ENCODE results near the gene TWIST1.

The TWIST1 gene

DNA sequence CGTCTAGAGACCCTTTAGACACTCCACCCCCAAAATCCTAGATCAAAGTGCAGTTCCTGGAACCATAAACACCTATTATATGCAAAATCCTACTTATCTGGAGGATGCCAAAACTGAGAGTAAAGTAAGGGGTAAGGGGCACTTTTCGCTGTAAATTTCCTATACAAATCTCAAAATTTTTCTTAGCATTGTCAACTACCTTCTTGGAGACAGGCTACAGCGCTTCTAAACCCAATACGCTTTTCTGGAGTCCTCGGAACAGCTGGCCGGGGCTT, 10.4 kb downstream of the TWIST1 start:
- Histone ChIP-seq H3K27me3 (ENCODE audit: insufficient read depth, insufficient read length) (peaks cover 85% of the 10 kb centered on the region), H3K4me1 (ENCODE audit: insufficient read depth, insufficient read length) (peaks cover 4% of the 10 kb centered on the region), H3K9ac (ENCODE audit: insufficient read length, low read depth) (no peak overlapping the region), H3K9me3 (ENCODE audit: insufficient read depth, low read length) (no peaks in the 10 kb centered on the region), H3K36me3 (ENCODE audit: insufficient read depth, insufficient read length, low read length) (no peaks in the 10 kb centered on the region), H3K4me3 (ENCODE audit: insufficient read length, low read depth) (no peak overlapping the region)
- TF ChIP-seq ZNF274 (IDR thresholded peaks at IDR 0.05; ENCODE audit: low read depth, low read length) = no peak
- no peak for TF ChIP-seq SUZ12 (IDR thresholded peaks at IDR 0.05; ENCODE audit: extremely low read depth, insufficient read depth, insufficient read length)
- TF ChIP-seq YY1 (IDR thresholded peaks at IDR 0.05; ENCODE audit: insufficient read depth, insufficient read length) = no peak
- no peak for DNase-seq (ENCODE audit: low read depth, low spot score)

DNA sequence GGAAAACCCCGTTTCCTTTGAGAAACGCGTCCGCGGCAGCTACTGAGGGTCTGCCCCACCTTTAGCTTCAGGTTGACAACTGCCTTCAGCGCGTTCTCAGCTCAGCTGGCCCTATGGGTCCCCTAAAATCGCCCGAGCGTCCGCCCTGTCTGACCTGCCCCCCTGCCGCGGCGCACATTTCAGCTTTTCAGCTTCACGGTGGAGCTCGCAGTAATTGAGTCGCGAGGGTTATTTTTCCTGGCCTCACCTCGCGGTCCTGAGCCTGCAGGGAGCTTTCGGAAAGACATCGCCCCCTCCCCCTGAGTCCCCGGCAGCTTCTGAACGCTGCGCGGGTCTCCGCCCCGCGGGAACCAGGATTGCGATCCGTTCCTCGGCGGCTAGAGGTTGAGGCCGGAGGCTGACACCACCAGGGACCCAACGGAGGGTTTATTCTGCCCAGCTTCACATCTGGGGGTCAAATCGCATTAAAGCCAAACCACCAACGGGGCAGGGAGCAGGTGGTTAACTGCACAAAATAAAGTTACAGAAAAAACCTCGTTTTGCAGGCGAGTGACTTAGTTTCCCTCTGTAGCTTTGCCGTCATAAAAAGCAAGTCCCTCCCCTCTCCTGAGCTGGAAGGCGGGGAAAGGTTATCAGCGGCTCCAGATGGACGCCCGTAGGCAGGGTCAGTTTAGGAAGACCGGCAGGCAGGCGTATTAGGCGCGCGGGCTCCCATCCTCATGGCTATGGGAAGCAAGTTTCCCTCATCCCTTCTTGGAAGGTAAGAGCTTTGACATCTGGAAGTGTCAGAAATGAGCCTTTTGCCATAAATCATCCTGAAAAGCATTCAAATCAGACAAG, 11.0 kb downstream of the TWIST1 start:
- DNase-seq (ENCODE audit: low read depth, low spot score) = no peak
- peak overlapping the region; percentile 26 for H3K9ac ChIP-seq (ENCODE audit: insufficient read length, low read depth)
- H3K27me3 ChIP-seq (ENCODE audit: insufficient read depth, insufficient read length) = peaks cover 80% of the 10 kb centered on the region
- no peaks in the 10 kb centered on the region for H3K36me3 ChIP-seq (ENCODE audit: insufficient read depth, insufficient read length, low read length)
- TF ChIP-seq YY1 (IDR thresholded peaks at IDR 0.05; ENCODE audit: insufficient read depth, insufficient read length) (no peak), SUZ12 (IDR thresholded peaks at IDR 0.05; ENCODE audit: extremely low read depth, insufficient read depth, insufficient read length) (peak; percentile 95)
- H3K4me1 ChIP-seq (ENCODE audit: insufficient read depth, insufficient read length) = peaks cover 4% of the 10 kb centered on the region
- H3K9me3 ChIP-seq (ENCODE audit: insufficient read depth, low read length) = no peaks in the 10 kb centered on the region
- H3K4me3 ChIP-seq (ENCODE audit: insufficient read length, low read depth) = peak overlapping the region; percentile 30

DNA sequence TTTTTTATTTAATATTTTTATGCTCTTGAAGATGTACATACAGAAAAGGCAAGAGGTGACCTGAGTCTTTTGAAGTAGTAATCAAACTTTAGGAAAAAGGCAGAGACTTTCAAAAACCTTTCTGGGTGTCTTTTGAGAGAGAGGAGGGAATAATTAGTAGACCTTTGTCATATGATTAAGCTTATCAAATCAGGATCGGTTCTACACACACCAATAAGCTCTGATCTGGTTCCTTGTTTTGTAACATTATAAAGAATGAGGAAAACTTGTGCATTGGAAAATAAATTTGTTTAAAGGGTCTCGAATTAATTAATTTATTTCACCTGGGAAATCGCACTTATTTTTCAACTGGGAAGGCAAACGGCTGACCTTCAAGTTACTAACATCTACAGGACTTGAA, 11.9 kb downstream of the TWIST1 start:
- Histone ChIP-seq H3K27me3 (ENCODE audit: insufficient read depth, insufficient read length) (peaks cover 71% of the 10 kb centered on the region), H3K9me3 (ENCODE audit: insufficient read depth, low read length) (no peaks in the 10 kb centered on the region), H3K36me3 (ENCODE audit: insufficient read depth, insufficient read length, low read length) (no peaks in the 10 kb centered on the region), H3K4me3 (ENCODE audit: insufficient read length, low read depth) (no peak overlapping the region), H3K9ac (ENCODE audit: insufficient read length, low read depth) (no peak overlapping the region), H3K4me1 (ENCODE audit: insufficient read depth, insufficient read length) (peaks cover 4% of the 10 kb centered on the region)
- TF ChIP-seq ZNF274 (IDR thresholded peaks at IDR 0.05; ENCODE audit: low read depth, low read length) = no peak
- TF ChIP-seq SUZ12 (IDR thresholded peaks at IDR 0.05; ENCODE audit: extremely low read depth, insufficient read depth, insufficient read length) = no peak
- TF ChIP-seq YY1 (IDR thresholded peaks at IDR 0.05; ENCODE audit: insufficient read depth, insufficient read length) = no peak
- no peak for DNase-seq (ENCODE audit: low read depth, low spot score)

DNA sequence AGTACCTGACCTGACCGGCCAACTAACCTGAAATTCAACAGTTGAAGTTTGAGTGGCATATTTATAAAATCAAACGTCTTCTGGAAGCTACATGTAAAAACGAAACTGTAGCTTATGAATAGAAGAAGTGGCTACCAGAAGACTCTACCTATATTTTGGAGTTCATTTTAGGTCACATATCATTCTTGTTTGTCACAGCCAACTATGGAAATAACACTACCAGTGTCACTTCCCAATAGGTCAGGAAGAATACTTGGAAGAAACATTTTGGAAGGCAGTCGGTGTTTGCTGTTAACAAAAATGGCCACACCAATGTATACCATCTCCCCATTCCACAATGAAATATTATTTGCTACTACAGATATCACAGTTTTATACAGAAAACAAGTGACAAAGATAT, 12.6 kb downstream of the TWIST1 start:
- Histone ChIP-seq H3K27me3 (ENCODE audit: insufficient read depth, insufficient read length) (peaks cover 63% of the 10 kb centered on the region), H3K4me1 (ENCODE audit: insufficient read depth, insufficient read length) (peaks cover 4% of the 10 kb centered on the region), H3K36me3 (ENCODE audit: insufficient read depth, insufficient read length, low read length) (no peaks in the 10 kb centered on the region), H3K9ac (ENCODE audit: insufficient read length, low read depth) (no peak overlapping the region), H3K9me3 (ENCODE audit: insufficient read depth, low read length) (no peaks in the 10 kb centered on the region), H3K4me3 (ENCODE audit: insufficient read length, low read depth) (no peak overlapping the region)
- DNase-seq (ENCODE audit: low read depth, low spot score) = no peak
- TF ChIP-seq YY1 (IDR thresholded peaks at IDR 0.05; ENCODE audit: insufficient read depth, insufficient read length) = no peak
- no peak for TF ChIP-seq SUZ12 (IDR thresholded peaks at IDR 0.05; ENCODE audit: extremely low read depth, insufficient read depth, insufficient read length)
- no peak for TF ChIP-seq ZNF274 (IDR thresholded peaks at IDR 0.05; ENCODE audit: low read depth, low read length)

DNA sequence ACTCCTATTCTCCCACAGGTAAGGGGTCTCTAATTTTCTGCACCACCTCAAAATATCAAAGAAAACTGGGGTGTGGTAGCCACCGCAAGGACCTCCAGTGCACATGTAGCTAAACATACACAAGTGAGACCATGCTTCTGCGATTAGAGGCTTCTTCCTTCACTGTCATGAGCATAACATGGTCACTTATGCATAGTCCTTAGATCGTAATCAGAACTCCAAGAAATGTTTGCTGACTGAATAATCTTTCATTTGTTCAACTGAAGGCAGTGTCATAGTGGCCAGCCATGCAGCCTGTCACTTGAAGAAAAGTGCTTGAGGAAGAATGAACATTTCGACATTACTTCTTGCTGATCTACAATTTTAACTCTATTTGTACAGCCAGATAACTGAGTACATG, 14.6 kb downstream of the TWIST1 start:
- TF ChIP-seq SUZ12 (IDR thresholded peaks at IDR 0.05; ENCODE audit: extremely low read depth, insufficient read depth, insufficient read length) (no peak), ZNF274 (IDR thresholded peaks at IDR 0.05; ENCODE audit: low read depth, low read length) (no peak), YY1 (IDR thresholded peaks at IDR 0.05; ENCODE audit: insufficient read depth, insufficient read length) (no peak)
- no peak for DNase-seq (ENCODE audit: low read depth, low spot score)
- Histone ChIP-seq H3K27me3 (ENCODE audit: insufficient read depth, insufficient read length) (peaks cover 44% of the 10 kb centered on the region), H3K9me3 (ENCODE audit: insufficient read depth, low read length) (no peaks in the 10 kb centered on the region), H3K36me3 (ENCODE audit: insufficient read depth, insufficient read length, low read length) (no peaks in the 10 kb centered on the region), H3K4me1 (ENCODE audit: insufficient read depth, insufficient read length) (no peaks in the 10 kb centered on the region), H3K9ac (ENCODE audit: insufficient read length, low read depth) (no peak overlapping the region), H3K4me3 (ENCODE audit: insufficient read length, low read depth) (no peak overlapping the region)

DNA sequence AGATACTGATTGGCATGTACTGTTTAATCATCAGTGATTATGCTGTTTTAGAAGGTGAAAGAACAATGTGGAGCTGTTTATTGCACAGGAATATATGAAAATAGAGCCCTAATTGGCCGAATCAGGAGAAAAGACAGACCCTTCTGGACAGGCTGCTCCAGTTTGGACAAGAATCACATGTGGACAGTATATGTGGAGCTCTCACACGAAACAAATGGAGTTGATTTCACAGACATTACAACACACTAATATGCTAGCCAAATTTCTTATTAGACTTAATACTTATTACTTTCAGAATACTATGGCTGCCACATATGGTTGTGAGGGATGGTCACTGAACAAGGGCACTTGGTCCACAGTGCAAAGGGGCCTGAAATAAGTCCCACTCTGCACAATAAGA, 15.5 kb downstream of the TWIST1 start:
- Histone ChIP-seq H3K4me3 (ENCODE audit: insufficient read length, low read depth) (no peak overlapping the region), H3K9ac (ENCODE audit: insufficient read length, low read depth) (no peak overlapping the region)

DNA sequence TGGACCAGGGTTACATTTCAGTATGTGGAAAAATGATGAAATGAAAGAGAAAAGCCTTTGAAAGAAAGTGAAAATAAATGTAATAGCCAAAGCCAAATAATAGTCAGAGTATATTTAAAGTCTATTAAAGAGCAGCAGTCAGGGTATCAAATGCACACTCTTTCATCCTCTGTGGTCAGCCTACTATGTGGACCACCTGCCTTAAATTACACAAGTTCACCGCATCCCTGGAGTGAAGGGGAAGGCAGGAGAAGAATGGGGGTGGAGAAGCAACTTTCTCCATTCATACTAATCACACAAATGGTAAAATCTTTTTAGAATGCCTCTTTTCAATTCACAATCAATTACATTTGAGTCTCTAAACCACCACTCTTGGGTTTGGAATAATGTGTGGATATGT, 16.0 kb downstream of the TWIST1 start:
- Histone ChIP-seq H3K4me1 (ENCODE audit: insufficient read depth, insufficient read length) (no peaks in the 10 kb centered on the region), H3K27me3 (ENCODE audit: insufficient read depth, insufficient read length) (peaks cover 30% of the 10 kb centered on the region), H3K4me3 (ENCODE audit: insufficient read length, low read depth) (no peak overlapping the region), H3K36me3 (ENCODE audit: insufficient read depth, insufficient read length, low read length) (no peaks in the 10 kb centered on the region), H3K9me3 (ENCODE audit: insufficient read depth, low read length) (no peaks in the 10 kb centered on the region), H3K9ac (ENCODE audit: insufficient read length, low read depth) (no peak overlapping the region)
- TF ChIP-seq SUZ12 (IDR thresholded peaks at IDR 0.05; ENCODE audit: extremely low read depth, insufficient read depth, insufficient read length) = no peak
- TF ChIP-seq YY1 (IDR thresholded peaks at IDR 0.05; ENCODE audit: insufficient read depth, insufficient read length) = no peak
- no peak for TF ChIP-seq ZNF274 (IDR thresholded peaks at IDR 0.05; ENCODE audit: low read depth, low read length)
- DNase-seq (ENCODE audit: low read depth, low spot score) = no peak

More for the DNA sequence above, 15.5 kb downstream of the TWIST1 start:
- DNase-seq (ENCODE audit: low read depth, low spot score) = no peak
- TF ChIP-seq SUZ12 (IDR thresholded peaks at IDR 0.05; ENCODE audit: extremely low read depth, insufficient read depth, insufficient read length) (no peak), YY1 (IDR thresholded peaks at IDR 0.05; ENCODE audit: insufficient read depth, insufficient read length) (no peak), ZNF274 (IDR thresholded peaks at IDR 0.05; ENCODE audit: low read depth, low read length) (no peak)
- Histone ChIP-seq H3K9me3 (ENCODE audit: insufficient read depth, low read length) (no peaks in the 10 kb centered on the region), H3K4me1 (ENCODE audit: insufficient read depth, insufficient read length) (no peaks in the 10 kb centered on the region), H3K36me3 (ENCODE audit: insufficient read depth, insufficient read length, low read length) (no peaks in the 10 kb centered on the region), H3K27me3 (ENCODE audit: insufficient read depth, insufficient read length) (peaks cover 34% of the 10 kb centered on the region)

All from NT2/D1 (cell line).